ENCODE data around the gene OPA1.

Gene OPA1

GRCh38 chr3:193743702-193744047 is 150.7 kb downstream of the OPA1 start:
- no peak for DNase-seq (ENCODE audit: low spot score)

DNA sequence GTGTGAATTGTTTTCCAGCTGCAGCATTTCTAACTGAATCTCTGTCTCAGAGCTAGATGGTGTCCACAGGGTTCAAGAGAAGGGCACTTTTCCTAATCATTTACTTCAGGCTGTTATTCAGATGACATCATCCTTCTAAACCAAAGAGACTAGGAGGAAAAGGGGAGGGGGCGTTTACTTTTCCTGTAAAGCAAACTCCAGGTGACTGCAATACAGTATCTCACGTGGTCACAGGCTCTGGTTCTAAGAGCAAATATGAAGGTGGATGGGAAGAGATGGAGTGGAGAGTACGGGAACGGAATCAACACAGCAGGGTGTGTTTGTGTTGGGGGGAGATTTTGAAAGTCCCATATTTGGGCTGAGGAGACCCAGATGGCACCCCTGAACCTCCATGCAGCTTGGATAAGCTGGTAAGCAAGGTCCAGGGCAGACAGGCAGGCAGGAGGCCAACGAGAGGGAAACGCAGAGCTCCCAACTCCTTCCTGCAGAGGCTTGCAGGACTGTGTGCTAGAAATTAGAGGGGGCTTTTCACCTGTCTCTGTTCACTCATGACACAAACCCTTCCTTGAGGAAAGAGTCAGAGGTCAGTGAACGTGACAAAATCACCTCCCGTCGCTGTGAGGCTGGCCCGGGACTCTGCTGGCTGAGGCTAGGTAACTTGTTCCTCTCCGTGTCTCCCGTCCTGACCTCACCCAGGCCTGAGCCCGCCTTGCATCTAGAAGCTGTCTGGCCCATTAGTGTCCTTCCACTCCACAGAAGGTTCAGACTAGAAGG is 151.2 kb downstream of the OPA1 start:
- no peak for DNase-seq (ENCODE audit: low spot score)

DNA sequence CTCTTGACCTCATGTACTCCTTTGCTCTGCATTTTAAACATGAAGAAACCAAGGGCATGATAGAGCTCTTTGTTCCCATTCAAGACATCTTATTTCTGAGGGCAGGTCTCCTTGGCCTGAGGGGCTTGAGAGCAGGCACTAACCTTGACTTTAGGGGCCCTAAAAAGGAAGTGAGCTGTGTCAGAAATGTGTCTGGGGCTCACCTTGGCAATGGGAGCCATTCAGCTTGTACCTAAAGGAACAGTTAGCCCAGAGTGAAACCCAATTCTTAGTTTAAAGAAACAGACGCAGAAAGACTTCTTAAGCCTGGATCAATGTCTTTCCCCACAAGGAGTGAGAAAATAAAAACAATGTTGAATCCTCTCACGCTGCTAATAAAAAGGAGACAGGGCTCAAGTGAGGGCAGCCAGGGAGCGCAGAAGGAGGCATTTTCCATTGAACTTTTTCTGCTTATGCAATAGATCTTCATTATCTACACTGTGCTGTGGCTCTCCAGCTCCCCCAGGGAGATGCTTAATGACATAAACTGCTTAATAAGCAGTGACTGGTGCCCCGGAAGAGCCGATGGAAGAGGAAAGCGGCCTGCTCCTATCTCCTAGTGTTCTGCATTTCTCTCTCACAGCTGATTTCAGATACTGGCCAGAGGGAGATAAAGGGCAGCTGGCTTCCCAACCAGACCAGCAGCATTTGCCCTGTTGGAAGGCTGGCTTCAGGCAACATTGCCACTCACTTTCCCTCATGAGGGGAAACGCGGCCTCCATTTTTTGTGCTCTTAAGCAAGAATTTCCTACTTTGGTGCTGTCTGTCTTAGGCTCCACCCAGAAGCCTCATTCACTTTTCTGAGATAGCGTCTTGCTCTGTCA is 152.0 kb downstream of the OPA1 start:
- no peak for DNase-seq (ENCODE audit: low spot score)

DNA sequence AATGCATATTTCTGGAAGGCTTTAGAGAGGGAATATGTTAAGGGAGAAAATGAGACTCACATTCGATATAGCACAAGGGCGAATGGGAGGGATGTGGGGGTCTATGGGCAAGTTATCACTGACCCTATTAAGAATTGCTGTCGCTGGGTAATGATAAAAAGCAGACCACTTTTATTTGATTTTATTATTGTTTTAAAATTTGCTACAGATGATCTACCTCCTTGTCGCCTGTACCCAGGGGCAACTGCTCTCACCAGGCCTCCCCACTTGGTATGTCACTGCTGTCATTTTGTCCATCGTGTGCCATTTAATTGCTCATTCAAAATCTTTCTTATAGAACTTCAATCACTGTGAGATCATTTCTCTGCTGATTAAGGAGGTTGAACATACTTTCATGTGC is 153.8 kb downstream of the OPA1 start:
- no peak for DNase-seq (ENCODE audit: low spot score)
